Left lung (tissue), 10 donors: ENCODE measurements around the gene GSTK1. TPM values are rescaled to one million over a fixed set of nuclear protein-coding genes. Genes with fewer than 3 reads are reported as not detected.
A peak's percentile ranks its signal among the peaks of the same experiment; 100 is the strongest.
"Not testable (repeated sequence)": the region's sequence is repeated elsewhere in the genome, so short reads cannot be mapped to it uniquely, and the experiment has no call there.

ENCODE experiments used
- ATAC-seq: fragments of 200-7000 bp; cut with Tn5 transposase; one replicate; pipeline ENCODE4 v1.9.1; 2020; ENCODE audit warnings: moderate library complexity
- DNase-seq, 4 donors: peaks; one replicate each; pipeline ENCODE4 v3.0.0-alpha.2; 2013 to 2020
- H3K27ac ChIP-seq, 2 donors: fragments of 200-600 bp; sonication (generic) in 1 of 2; one replicate each; pipeline versions ENCODE4 v1.5.0 to v1.8.0; 2020 to 2021
- H3K27me3 ChIP-seq, 2 donors: fragments of 200-600 bp; sonication (generic) in 1 of 2; one replicate each; pipeline versions ENCODE4 v1.5.0 to v1.8.0; 2020 to 2021
- H3K36me3 ChIP-seq, 2 donors: fragments of 200-600 bp; sonication (generic) in 1 of 2; one replicate each; pipeline versions ENCODE4 v1.5.0 to v1.8.0; 2020 to 2021
- H3K4me1 ChIP-seq, 2 donors: fragments of 200-600 bp; one replicate each; pipeline ENCODE4 v1.8.0; 2021
- H3K4me3 ChIP-seq, 2 donors: fragments of 200-600 bp; sonication (generic) in 1 of 2; one replicate each; pipeline versions ENCODE4 v1.5.0 to v1.8.0; 2020 to 2021; ENCODE audit warnings: mild to moderate bottlenecking in 1 of 2
- H3K9me3 ChIP-seq, 2 donors: fragments of 200-600 bp; sonication (generic) in 1 of 2; one replicate each; pipeline versions ENCODE4 v1.5.0 to v1.8.0; 2020 to 2021
- intact Hi-C, 2 donors: fragments of 100-400 bp; cut with DNase I; formaldehyde crosslinking; loops; one replicate each; pipeline versions ENCODE4 v1.11.2 to v1.14.2; 2022
- polyA plus RNA-seq, 6 donors: library from polyadenylated mRNA; unstranded; fragments of 120-200 nt; gene quantifications; one replicate each; pipeline ENCODE4 v1.2.1, GENCODE V29; 2013; ENCODE audit not compliant: insufficient read length in 6 of 6
- total RNA-seq, 2 donors: library from RNA; stranded (reverse); fragmentation: NEBNext Ultra II Directional; extraction: Animal tissue kit (Norgen Biotek cat#: 25700); gene quantifications; one replicate each; pipeline ENCODE4 v1.2.1, GENCODE V29; 2021
- TF ChIP-seq, protein P1 (sequence below), 2 donors: fragments of 200-600 bp; sonication (generic) in 1 of 2; IDR thresholded peaks; one replicate each; pipeline versions ENCODE4 v1.5.0 to v1.8.0; 2021; ENCODE audit warnings: antibody characterized with exemption in 2 of 2
- donor health status: DM: no; HTN: yes; CAD: no.
- donor health status: DM: no; HTN: no; CAD: no.

The GSTK1 gene
- total and polyA plus RNA-seq, 8 donors = 109 to 151 (median 122) TPM

DNA sequence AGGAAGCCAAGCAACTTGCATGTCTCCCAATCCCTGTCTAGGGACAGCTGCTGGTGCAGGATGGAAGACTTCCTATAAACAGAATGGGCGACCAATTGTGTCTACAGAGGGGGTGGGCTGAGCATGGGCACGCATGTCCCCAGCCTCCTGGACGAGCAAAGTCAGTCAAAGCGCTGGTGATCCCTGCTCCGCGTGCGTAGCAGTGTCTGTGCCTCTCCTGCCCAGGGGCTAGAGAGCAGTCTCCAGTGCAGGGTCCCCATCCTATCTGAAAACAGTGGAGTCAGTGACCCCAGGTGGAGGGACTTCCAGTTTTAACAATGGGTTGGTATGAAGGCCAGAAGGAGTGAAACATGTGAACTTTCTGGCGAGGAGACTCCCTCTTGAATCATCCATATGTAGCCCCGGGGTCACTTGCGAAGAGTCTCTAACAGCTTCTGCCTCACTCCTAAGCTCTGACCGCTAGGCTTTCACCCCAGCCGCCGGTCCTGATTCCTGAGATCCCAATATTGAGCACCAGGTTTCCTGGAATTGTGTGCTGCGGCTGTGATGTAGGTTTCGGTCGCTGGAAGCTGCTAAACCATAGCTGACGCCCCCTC lies 24.2 kb downstream of the GSTK1 start:
- peaks cover 23 to 26% of the 10 kb centered on the region in 2 donors for H3K4me1 ChIP-seq
- intact Hi-C loops = no loop called here
- TF ChIP-seq, protein P1, sequence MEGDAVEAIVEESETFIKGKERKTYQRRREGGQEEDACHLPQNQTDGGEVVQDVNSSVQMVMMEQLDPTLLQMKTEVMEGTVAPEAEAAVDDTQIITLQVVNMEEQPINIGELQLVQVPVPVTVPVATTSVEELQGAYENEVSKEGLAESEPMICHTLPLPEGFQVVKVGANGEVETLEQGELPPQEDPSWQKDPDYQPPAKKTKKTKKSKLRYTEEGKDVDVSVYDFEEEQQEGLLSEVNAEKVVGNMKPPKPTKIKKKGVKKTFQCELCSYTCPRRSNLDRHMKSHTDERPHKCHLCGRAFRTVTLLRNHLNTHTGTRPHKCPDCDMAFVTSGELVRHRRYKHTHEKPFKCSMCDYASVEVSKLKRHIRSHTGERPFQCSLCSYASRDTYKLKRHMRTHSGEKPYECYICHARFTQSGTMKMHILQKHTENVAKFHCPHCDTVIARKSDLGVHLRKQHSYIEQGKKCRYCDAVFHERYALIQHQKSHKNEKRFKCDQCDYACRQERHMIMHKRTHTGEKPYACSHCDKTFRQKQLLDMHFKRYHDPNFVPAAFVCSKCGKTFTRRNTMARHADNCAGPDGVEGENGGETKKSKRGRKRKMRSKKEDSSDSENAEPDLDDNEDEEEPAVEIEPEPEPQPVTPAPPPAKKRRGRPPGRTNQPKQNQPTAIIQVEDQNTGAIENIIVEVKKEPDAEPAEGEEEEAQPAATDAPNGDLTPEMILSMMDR (IDR thresholded peaks at IDR 0.05) = no peak

DNA sequence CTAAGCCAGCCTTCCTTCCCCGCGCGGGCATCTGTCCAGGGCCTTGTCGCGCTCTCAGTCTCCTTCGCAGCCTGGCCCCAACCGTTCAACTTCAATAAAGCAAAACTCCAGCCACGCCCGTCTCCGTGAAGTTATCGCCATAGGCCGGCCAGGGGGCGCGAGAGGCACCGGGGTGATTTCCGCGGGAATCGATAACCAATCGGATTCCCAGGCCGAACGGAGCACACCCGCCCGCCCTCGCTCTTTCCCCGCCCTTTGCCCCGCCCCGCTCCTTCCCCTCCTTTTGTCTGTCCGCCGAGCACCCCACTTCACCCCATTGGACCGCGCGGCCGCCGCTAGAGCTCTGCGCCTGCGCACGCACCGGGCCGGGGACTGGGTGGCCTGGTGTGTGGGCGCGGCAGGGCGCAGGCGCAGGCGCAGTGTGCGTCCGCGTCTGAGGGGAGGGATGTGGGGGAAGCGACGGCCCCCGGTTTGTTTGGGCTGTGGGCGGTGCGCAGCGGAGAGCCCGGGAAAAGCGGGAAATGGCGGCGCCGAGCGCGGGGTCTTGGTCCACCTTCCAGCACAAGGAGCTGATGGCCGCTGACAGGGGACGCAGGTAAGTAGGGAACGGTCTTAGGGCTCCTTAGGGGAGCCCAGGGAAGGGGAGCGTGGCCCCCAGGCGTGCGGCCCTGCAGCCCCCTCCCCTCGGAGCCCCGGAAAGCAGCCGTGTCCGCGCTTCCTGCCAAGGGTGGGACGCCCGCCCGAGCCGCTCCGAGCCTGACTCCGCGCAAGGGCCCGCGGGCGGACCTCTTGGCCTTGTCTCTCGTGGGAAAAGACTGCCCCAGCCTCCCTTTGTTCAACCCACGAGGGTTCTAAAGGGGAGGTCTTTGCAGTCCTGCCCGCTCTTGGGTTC lies 24.9 kb downstream of the GSTK1 start, which contains the start of gene CASP2:
Gene CASP2 (plus strand): TSS at position 417 of the 892 bp plus-strand sequence. CDS start 105 bp downstream, at position 522.
- DNase-seq (peak; percentile 95 to 100 (median 98)), ATAC-seq (peak; percentile 91)
- Histone ChIP-seq H3K27me3 (no peaks in the 10 kb centered on the region), H3K9me3 (no peaks in the 10 kb centered on the region), H3K36me3 (peaks cover 0 to 16% of the 10 kb centered on the region in 2 donors), H3K4me1 (peaks cover 23 to 26% of the 10 kb centered on the region in 2 donors), H3K27ac (peak within 1 kb of the TSS; percentile 82 to 88), H3K4me3 (peak within 1 kb of the TSS; percentile 68 to 92)
- TF ChIP-seq, protein P1 (IDR thresholded peaks at IDR 0.05) = peak in 1 of 2 donors; percentile 24
- intact Hi-C loops = no loop called here

More for the DNA sequence above, 24.2 kb downstream of the GSTK1 start:
- Histone ChIP-seq H3K36me3 (peaks cover 0 to 9% of the 10 kb centered on the region in 2 donors), H3K27ac (peak overlapping the region; percentile 71 to 88), H3K27me3 (no peaks in the 10 kb centered on the region), H3K9me3 (no peaks in the 10 kb centered on the region), H3K4me3 (peak overlapping the region; percentile 14 to 92)
- DNase-seq (no peak), ATAC-seq (no peak)

DNA sequence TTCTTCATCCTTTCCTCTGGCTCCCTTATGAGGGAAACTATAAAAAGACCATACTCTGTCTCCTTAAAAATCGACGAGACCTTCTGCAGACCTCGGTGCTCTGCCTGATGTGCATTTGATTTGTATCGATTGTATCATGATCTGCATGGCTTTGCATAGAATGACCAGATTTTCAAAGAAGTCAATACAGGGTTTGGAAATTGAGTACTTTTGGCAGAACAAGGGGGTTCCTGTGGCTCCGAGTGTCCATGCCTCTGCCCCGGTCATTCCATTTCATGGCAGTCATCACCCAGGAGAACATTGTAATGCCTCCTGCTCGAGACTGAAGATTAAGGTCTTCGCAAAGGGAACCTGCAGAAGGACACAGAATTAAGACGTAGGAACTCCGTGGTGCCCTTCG lies 25.6 kb downstream of the GSTK1 start:
- H3K36me3 ChIP-seq = peaks cover 2 to 23% of the 10 kb centered on the region in 2 donors
- ATAC-seq = no peak
- DNase-seq = no peak
- intact Hi-C loops = no loop called here
- no peaks in the 10 kb centered on the region for H3K27me3 ChIP-seq
- TF ChIP-seq, protein P1 (IDR thresholded peaks at IDR 0.05) = no peak
- H3K4me1 ChIP-seq = peaks cover 23 to 26% of the 10 kb centered on the region in 2 donors
- H3K4me3 ChIP-seq = peak overlapping the region; percentile 68 to 92
- peak overlapping the region; percentile 82 to 88 for H3K27ac ChIP-seq
- H3K9me3 ChIP-seq = no peaks in the 10 kb centered on the region

DNA sequence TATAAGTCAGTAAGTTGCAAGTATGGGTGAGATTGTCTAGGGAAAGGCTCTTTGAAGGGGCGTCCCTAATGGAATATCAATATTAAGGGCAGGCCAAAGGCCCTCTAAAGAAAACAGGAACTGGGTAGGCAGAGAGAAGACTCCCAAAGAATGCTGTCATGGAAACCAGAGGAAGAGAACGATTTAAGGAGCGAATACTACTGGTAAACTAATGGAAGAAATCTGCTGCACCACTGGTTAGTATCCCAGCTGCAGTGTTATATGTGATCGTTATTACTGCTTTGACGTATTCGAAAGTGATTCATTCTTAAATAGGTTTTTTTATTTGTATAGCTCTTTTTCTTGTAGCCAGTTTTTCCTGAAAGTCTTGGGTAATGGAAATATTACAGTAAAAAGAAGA lies 26.2 kb downstream of the GSTK1 start:
- Histone ChIP-seq H3K4me3 (peak overlapping the region; percentile 68 to 92), H3K9me3 (no peaks in the 10 kb centered on the region), H3K4me1 (peaks cover 23 to 26% of the 10 kb centered on the region in 2 donors), H3K36me3 (peaks cover 7 to 28% of the 10 kb centered on the region in 2 donors), H3K27ac (peak overlapping the region in 1 of 2 donors; percentile 88), H3K27me3 (no peaks in the 10 kb centered on the region)
- ATAC-seq = no peak
- TF ChIP-seq, protein P1 (IDR thresholded peaks at IDR 0.05) = no peak
- intact Hi-C loops = no loop called here
- DNase-seq = no peak

DNA sequence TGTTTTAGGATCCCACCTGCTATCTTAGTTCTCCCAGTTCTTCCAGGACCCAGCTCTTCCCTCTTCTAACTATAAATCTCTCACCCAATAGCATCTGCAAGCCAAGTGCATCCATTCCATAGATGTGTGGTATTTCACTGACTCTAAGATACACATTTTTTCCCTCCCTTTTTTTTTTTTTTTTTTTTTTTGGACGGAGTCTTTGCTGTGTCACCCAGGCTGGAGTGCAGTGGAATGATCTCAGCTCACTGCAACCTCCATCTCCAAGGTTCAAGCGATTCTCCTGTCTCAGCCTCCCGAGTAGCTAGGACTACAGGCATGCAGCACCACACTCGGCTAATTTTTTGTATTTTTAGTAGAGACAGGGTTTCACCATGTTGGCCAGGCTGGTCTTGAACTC lies 26.6 kb downstream of the GSTK1 start:
- intact Hi-C loops, H3K9me3 ChIP-seq, H3K27me3 ChIP-seq, DNase-seq, ATAC-seq: not testable (repeated sequence)
- H3K36me3 ChIP-seq = peaks cover 7 to 33% of the 10 kb centered on the region in 2 donors
- H3K4me1 ChIP-seq = peaks cover 23 to 26% of the 10 kb centered on the region in 2 donors
- H3K4me3 ChIP-seq = peak overlapping the region in 1 of 2 donors; percentile 92
- peak overlapping the region in 1 of 2 donors; percentile 88 for H3K27ac ChIP-seq
